Right hindlimb (tissue), 1 donor: ENCODE data around the gene PPP2R2D.

Experiments used
- DNase-seq: peaks from one replicate; pipeline ENCODE4 v3.0.0-alpha.2; 2018

Gene PPP2R2D

GRCh38 chr10:132003282-132003924 is 102.6 kb downstream of the PPP2R2D start:
- no peak for DNase-seq

GRCh38 chr10:132004052-132004451 is 103.2 kb downstream of the PPP2R2D start:
- no peak for DNase-seq

DNA sequence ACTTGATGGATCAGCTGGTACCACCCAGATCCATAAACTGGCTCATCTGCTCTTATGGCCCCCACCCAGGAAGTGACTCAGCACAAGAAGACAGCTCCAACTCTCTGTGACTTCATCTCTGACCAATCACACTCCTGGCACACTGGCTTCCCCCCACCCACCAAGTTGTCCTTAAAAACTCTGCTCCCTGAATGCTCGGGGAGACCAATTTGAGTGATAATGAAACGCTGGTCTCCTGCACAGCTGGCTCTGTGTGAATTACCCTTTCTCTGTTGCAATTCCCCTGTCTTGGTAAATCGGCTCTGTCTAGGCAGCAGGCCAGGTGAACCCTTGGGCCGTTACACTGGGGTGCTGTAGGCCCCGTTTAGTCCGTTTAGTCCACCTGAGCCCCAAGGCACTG is 104.3 kb downstream of the PPP2R2D start:
- DNase-seq = no peak

GRCh38 chr10:132006966-132007365 is 106.2 kb downstream of the PPP2R2D start:
- DNase-seq = no peak

DNA sequence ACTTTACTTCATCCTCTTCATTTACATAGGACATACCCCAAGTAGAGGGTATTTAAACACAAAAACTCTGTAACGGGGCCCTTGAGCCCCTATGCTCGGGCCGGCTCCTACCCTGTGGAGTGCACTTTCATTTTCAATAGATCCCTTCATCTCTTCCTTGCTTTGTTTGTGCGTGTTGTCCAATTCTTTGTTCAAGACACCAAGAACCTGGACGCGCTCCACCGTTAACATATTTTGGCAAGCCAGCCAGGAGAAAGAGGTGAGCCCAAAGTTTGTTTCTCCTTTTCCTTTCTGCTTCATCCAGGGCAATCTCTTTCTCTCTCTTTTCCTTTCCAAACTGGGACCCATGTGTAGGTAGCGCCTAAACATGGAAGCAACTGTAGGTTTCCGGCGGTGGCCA is 106.9 kb downstream of the PPP2R2D start:
- DNase-seq = no peak
